OCI-LY1 (cell line): Measurements from ENCODE around the gene SFT2D1.

Experiments
- EZH2 ChIP-seq: fragments of 200-600 bp; sonication (generic), shearing (Covaris generic); IDR thresholded peaks from 2 replicates; pipeline ENCODE4 v1.8.0; 2017; ENCODE audit warnings: borderline replicate concordance, mixed run types, mild to moderate bottlenecking, antibody characterized with exemption, low read length, moderate library complexity, mixed read lengths
- TF ChIP-seq, protein P1 (sequence below): fragments of 200-600 bp; sonication (generic), shearing (Covaris generic); IDR thresholded peaks from 2 replicates; pipeline ENCODE4 v1.5.1; 2017; ENCODE audit warnings: mild to moderate bottlenecking, antibody characterized with exemption, low read length, moderate library complexity, mixed read lengths

DNA sequence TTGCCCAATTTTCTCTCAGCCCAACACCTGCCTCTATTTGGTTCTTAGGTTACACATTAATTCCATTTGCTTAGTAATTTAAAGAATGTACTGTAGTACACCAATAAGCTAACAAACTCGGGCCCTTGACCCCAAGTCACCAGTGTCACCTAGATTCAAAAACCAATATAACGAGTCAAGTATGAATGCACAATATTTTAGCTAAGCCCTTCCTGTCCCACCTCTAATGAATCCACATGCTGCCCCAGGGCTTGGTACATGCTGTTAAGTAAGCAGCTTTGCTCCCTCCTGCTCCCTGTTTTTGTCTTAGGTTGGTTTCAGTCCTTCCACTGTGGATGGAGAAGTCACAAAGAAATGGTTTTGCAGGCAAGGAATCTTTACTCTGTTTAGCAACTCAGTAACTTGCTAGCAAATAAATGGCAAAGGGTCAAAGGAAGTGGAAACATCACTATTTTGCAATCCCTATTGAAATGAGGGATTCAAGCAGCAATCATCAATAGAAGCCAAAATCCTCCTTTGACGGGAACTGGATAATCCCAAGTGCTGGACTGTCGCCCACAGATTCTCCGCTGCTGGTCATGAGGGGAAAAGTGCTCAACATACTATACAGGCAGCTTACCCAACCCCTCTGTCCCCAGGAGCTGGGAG, 45.4 kb upstream of the SFT2D1 start:
- TF ChIP-seq EZH2: no peak
- TF ChIP-seq, protein P1, sequence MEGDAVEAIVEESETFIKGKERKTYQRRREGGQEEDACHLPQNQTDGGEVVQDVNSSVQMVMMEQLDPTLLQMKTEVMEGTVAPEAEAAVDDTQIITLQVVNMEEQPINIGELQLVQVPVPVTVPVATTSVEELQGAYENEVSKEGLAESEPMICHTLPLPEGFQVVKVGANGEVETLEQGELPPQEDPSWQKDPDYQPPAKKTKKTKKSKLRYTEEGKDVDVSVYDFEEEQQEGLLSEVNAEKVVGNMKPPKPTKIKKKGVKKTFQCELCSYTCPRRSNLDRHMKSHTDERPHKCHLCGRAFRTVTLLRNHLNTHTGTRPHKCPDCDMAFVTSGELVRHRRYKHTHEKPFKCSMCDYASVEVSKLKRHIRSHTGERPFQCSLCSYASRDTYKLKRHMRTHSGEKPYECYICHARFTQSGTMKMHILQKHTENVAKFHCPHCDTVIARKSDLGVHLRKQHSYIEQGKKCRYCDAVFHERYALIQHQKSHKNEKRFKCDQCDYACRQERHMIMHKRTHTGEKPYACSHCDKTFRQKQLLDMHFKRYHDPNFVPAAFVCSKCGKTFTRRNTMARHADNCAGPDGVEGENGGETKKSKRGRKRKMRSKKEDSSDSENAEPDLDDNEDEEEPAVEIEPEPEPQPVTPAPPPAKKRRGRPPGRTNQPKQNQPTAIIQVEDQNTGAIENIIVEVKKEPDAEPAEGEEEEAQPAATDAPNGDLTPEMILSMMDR: no peak
